ENCODE results near the gene CST8.

The CST8 gene

GRCh38 chr20:23493172-23493772, 2.4 kb downstream of the CST8 start:
- no peak overlapping the region for H3K4me3 ChIP-seq (ENCODE audit: insufficient read depth, low read depth, low read length, poor library complexity, severe bottlenecking)
- no peak overlapping the region for H3K27ac ChIP-seq (ENCODE audit: insufficient read depth, low read length, poor library complexity, severe bottlenecking)
- no peak for DNase-seq
- no peaks in the 10 kb centered on the region for H3K36me3 ChIP-seq (ENCODE audit: control insufficient read depth, insufficient read depth, low read length)
- no peaks in the 10 kb centered on the region for H3K4me1 ChIP-seq (ENCODE audit: control insufficient read depth, insufficient read depth, low read length, poor library complexity, severe bottlenecking)
- H3K9me3 ChIP-seq (ENCODE audit: control insufficient read depth, low read length) = no peaks in the 10 kb centered on the region
- no peaks in the 10 kb centered on the region for H3K27me3 ChIP-seq (replicated peaks; ENCODE audit: control insufficient read depth, insufficient read depth, low read length, poor library complexity, severe bottlenecking)

DNA sequence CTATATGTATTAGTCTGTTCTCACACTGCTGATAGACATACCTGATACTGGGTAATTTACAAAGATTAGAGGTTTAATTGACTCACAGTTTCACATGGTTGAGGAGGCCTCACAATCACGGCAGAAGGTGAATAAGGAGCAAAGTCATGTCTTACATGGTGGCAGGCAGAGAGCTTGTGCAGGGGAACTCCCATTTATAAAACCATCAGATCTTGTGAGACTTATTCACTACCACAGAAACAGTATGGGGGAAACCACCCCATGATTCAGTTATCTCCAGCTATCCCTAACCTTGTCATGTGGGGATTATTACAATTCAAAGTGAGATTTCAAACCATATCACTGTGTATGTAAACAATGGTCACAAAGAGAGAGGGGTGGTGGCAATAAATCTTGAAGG, 6.6 kb downstream of the CST8 start:
- no peaks in the 10 kb centered on the region for H3K9me3 ChIP-seq (ENCODE audit: control insufficient read depth, low read length)
- H3K27me3 ChIP-seq (replicated peaks; ENCODE audit: control insufficient read depth, insufficient read depth, low read length, poor library complexity, severe bottlenecking) = peaks cover 6% of the 10 kb centered on the region
- H3K4me1 ChIP-seq (ENCODE audit: control insufficient read depth, insufficient read depth, low read length, poor library complexity, severe bottlenecking) = no peaks in the 10 kb centered on the region
- DNase-seq = no peak
- no peaks in the 10 kb centered on the region for H3K36me3 ChIP-seq (ENCODE audit: control insufficient read depth, insufficient read depth, low read length)
- no peak overlapping the region for H3K4me3 ChIP-seq (ENCODE audit: insufficient read depth, low read depth, low read length, poor library complexity, severe bottlenecking)
- no peak overlapping the region for H3K27ac ChIP-seq (ENCODE audit: insufficient read depth, low read length, poor library complexity, severe bottlenecking)

DNA sequence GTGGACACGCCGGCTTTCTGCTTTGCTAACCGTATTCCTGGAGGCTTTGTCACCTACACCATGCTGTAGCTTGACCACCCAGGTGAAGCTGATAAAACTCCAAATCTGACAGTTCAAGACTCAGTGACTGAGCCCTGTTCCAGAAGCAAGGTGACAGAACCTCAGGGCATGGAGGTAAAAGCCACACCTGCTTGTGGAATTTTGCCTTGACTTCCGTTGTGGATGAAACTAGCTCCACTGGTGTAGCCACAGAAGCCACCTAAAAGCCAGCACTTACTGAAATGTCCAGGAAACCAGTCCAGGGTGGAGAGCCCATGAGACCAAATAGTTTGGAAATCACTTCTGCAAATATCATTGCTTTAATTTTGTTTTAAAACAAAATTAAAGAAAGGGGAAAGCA, 11.0 kb downstream of the CST8 start:
- Histone ChIP-seq H3K4me1 (ENCODE audit: control insufficient read depth, insufficient read depth, low read length, poor library complexity, severe bottlenecking) (no peaks in the 10 kb centered on the region), H3K27me3 (replicated peaks; ENCODE audit: control insufficient read depth, insufficient read depth, low read length, poor library complexity, severe bottlenecking) (peaks cover 6% of the 10 kb centered on the region), H3K9me3 (ENCODE audit: control insufficient read depth, low read length) (no peaks in the 10 kb centered on the region), H3K36me3 (ENCODE audit: control insufficient read depth, insufficient read depth, low read length) (no peaks in the 10 kb centered on the region), H3K27ac (ENCODE audit: insufficient read depth, low read length, poor library complexity, severe bottlenecking) (no peak overlapping the region), H3K4me3 (ENCODE audit: insufficient read depth, low read depth, low read length, poor library complexity, severe bottlenecking) (no peak overlapping the region)
- no peak for DNase-seq

GRCh38 chr20:23503649-23504048, 12.7 kb downstream of the CST8 start:
- Histone ChIP-seq H3K27ac (ENCODE audit: insufficient read depth, low read length, poor library complexity, severe bottlenecking) (no peak overlapping the region), H3K27me3 (replicated peaks; ENCODE audit: control insufficient read depth, insufficient read depth, low read length, poor library complexity, severe bottlenecking) (peaks cover 6% of the 10 kb centered on the region), H3K4me3 (ENCODE audit: insufficient read depth, low read depth, low read length, poor library complexity, severe bottlenecking) (no peak overlapping the region), H3K9me3 (ENCODE audit: control insufficient read depth, low read length) (no peaks in the 10 kb centered on the region), H3K36me3 (ENCODE audit: control insufficient read depth, insufficient read depth, low read length) (no peaks in the 10 kb centered on the region), H3K4me1 (ENCODE audit: control insufficient read depth, insufficient read depth, low read length, poor library complexity, severe bottlenecking) (no peaks in the 10 kb centered on the region)
- no peak for DNase-seq

DNA sequence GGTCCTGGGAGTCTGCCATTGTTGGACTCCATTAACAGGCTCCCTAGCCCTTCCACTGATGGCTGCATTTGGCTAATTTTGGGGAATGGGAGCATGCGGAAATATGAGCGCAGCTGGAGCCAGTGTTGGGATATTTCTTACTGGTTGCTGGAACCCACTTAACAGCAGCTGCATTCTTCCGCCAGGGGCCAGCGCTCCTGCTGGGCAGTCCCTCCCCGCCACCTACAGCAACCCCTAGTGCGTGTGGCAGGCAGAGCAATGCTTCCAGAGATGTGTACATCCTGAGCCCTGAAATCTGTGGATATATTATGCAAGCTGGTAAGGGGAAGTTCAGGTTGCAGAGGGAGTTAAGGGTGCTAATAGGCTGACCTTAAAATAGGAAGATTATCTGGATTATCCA, 16.4 kb downstream of the CST8 start:
- no peak overlapping the region for H3K27ac ChIP-seq (ENCODE audit: insufficient read depth, low read length, poor library complexity, severe bottlenecking)
- no peaks in the 10 kb centered on the region for H3K9me3 ChIP-seq (ENCODE audit: control insufficient read depth, low read length)
- H3K27me3 ChIP-seq (replicated peaks; ENCODE audit: control insufficient read depth, insufficient read depth, low read length, poor library complexity, severe bottlenecking) = no peaks in the 10 kb centered on the region
- no peak overlapping the region for H3K4me3 ChIP-seq (ENCODE audit: insufficient read depth, low read depth, low read length, poor library complexity, severe bottlenecking)
- DNase-seq = no peak
- no peaks in the 10 kb centered on the region for H3K36me3 ChIP-seq (ENCODE audit: control insufficient read depth, insufficient read depth, low read length)
- H3K4me1 ChIP-seq (ENCODE audit: control insufficient read depth, insufficient read depth, low read length, poor library complexity, severe bottlenecking) = no peaks in the 10 kb centered on the region

DNA sequence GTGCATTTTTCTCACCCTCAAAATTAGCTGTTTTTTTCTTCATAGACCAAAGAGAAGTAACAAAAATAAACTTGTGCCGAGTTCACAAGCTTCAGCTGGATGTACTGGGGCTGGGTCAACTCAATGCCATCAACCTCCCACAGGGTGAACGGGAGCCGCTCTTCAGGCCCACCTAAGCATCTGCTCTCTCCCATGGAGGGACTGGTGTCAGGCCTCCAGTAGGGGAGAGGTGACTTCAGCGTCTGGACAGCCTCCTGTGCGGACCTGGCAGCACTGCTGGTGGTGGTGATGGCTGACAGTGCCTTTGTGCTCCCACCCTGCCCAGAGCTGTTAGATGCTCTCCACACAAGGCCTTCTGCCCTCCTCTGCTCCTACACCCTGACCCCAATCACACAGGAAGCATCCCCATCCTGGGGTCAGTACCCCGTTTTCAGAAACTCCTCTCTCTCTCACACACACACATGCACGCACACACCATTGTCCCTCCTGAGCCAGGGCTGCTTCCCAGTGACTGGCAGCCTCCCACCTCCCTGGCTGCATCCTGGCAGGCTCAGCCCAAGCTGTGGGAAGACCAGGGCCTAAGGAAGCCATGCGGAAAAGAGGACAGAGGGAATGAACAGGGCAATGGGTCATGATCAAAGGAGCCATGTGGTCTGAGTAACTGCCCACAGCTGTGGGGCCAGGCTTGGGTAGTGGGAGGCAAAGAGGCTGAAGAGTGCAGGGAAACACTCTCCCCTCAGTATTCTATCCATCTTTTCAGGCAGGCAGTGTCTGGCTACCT, 17.7 kb downstream of the CST8 start:
- no peak for DNase-seq
- no peak overlapping the region for H3K27ac ChIP-seq (ENCODE audit: insufficient read depth, low read length, poor library complexity, severe bottlenecking)
- H3K4me1 ChIP-seq (ENCODE audit: control insufficient read depth, insufficient read depth, low read length, poor library complexity, severe bottlenecking) = no peaks in the 10 kb centered on the region
- no peak overlapping the region for H3K4me3 ChIP-seq (ENCODE audit: insufficient read depth, low read depth, low read length, poor library complexity, severe bottlenecking)
- H3K36me3 ChIP-seq (ENCODE audit: control insufficient read depth, insufficient read depth, low read length) = no peaks in the 10 kb centered on the region
- no peaks in the 10 kb centered on the region for H3K9me3 ChIP-seq (ENCODE audit: control insufficient read depth, low read length)
- no peaks in the 10 kb centered on the region for H3K27me3 ChIP-seq (replicated peaks; ENCODE audit: control insufficient read depth, insufficient read depth, low read length, poor library complexity, severe bottlenecking)

DNA sequence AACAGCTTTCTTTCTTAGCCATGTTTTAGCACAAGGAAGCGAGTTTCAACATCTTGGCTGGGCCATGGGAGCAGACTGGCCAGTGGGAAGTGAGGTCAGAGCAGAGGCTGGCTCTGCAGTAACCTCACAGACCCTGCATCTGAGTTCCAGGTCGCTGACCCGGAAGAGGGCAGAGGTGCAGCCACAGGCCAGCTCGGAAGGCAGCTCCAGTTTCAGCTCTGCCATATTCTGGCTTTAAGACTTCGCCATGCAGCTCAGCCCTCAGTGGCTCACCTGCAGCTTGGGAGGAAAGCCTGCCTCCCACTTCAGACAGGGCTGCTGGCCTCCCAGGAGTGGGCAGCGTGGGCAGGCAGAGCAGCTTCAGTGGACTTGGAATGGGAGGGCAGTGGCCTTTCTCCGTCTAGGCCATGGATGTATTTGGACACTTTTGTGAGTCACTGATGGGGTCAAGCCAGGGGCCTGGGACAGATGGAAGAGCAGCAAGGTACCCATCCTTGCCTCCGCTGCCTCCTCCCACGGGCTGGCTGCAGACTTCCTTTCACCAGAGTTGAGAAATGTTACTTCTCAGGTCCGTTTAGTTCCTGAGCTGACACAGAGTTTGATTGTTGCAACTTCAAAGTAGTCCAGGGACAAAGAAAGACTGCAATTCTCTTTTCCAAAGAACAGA, 18.5 kb downstream of the CST8 start:
- Histone ChIP-seq H3K4me3 (ENCODE audit: insufficient read depth, low read depth, low read length, poor library complexity, severe bottlenecking) (no peak overlapping the region), H3K27ac (ENCODE audit: insufficient read depth, low read length, poor library complexity, severe bottlenecking) (no peak overlapping the region), H3K27me3 (replicated peaks; ENCODE audit: control insufficient read depth, insufficient read depth, low read length, poor library complexity, severe bottlenecking) (no peaks in the 10 kb centered on the region), H3K9me3 (ENCODE audit: control insufficient read depth, low read length) (no peaks in the 10 kb centered on the region), H3K4me1 (ENCODE audit: control insufficient read depth, insufficient read depth, low read length, poor library complexity, severe bottlenecking) (no peaks in the 10 kb centered on the region), H3K36me3 (ENCODE audit: control insufficient read depth, insufficient read depth, low read length) (no peaks in the 10 kb centered on the region)
- DNase-seq = no peak

GRCh38 chr20:23510000-23510590, 19.2 kb downstream of the CST8 start:
- Histone ChIP-seq H3K4me1 (ENCODE audit: control insufficient read depth, insufficient read depth, low read length, poor library complexity, severe bottlenecking) (no peaks in the 10 kb centered on the region), H3K9me3 (ENCODE audit: control insufficient read depth, low read length) (no peaks in the 10 kb centered on the region), H3K4me3 (ENCODE audit: insufficient read depth, low read depth, low read length, poor library complexity, severe bottlenecking) (no peak overlapping the region), H3K27me3 (replicated peaks; ENCODE audit: control insufficient read depth, insufficient read depth, low read length, poor library complexity, severe bottlenecking) (no peaks in the 10 kb centered on the region), H3K27ac (ENCODE audit: insufficient read depth, low read length, poor library complexity, severe bottlenecking) (no peak overlapping the region), H3K36me3 (ENCODE audit: control insufficient read depth, insufficient read depth, low read length) (no peaks in the 10 kb centered on the region)
- DNase-seq = no peak

DNA sequence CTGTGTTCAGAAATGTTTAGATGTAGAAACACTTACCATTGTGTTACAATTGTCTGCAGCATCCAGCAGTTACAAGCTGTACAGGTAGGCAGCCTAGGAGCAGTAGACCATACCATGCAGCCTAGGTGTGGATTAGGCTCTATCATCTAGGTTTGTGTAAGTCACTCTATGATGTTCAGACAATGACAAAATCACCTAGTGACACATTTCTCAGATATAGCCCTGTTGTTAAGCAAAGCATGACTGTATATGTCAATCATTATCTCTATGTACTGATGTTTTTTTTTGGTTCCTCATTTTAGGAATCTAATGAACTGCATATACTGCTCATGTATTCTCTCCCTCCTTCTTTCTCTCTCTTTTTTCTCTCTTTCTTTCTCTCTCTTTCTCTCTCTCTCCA, 22.2 kb downstream of the CST8 start:
- Histone ChIP-seq H3K27ac (ENCODE audit: insufficient read depth, low read length, poor library complexity, severe bottlenecking) (no peak overlapping the region), H3K9me3 (ENCODE audit: control insufficient read depth, low read length) (no peaks in the 10 kb centered on the region), H3K36me3 (ENCODE audit: control insufficient read depth, insufficient read depth, low read length) (no peaks in the 10 kb centered on the region), H3K4me1 (ENCODE audit: control insufficient read depth, insufficient read depth, low read length, poor library complexity, severe bottlenecking) (no peaks in the 10 kb centered on the region), H3K4me3 (ENCODE audit: insufficient read depth, low read depth, low read length, poor library complexity, severe bottlenecking) (no peak overlapping the region), H3K27me3 (replicated peaks; ENCODE audit: control insufficient read depth, insufficient read depth, low read length, poor library complexity, severe bottlenecking) (no peaks in the 10 kb centered on the region)
- DNase-seq = no peak

GRCh38 chr20:23514848-23515247, 23.9 kb downstream of the CST8 start:
- no peaks in the 10 kb centered on the region for H3K36me3 ChIP-seq (ENCODE audit: control insufficient read depth, insufficient read depth, low read length)
- H3K27me3 ChIP-seq (replicated peaks; ENCODE audit: control insufficient read depth, insufficient read depth, low read length, poor library complexity, severe bottlenecking) = no peaks in the 10 kb centered on the region
- DNase-seq = no peak
- H3K4me3 ChIP-seq (ENCODE audit: insufficient read depth, low read depth, low read length, poor library complexity, severe bottlenecking) = no peak overlapping the region
- no peaks in the 10 kb centered on the region for H3K9me3 ChIP-seq (ENCODE audit: control insufficient read depth, low read length)
- no peak overlapping the region for H3K27ac ChIP-seq (ENCODE audit: insufficient read depth, low read length, poor library complexity, severe bottlenecking)
- H3K4me1 ChIP-seq (ENCODE audit: control insufficient read depth, insufficient read depth, low read length, poor library complexity, severe bottlenecking) = no peaks in the 10 kb centered on the region

Data from effector memory CD4-positive, alpha-beta T cell (primary cell).